ENCODE measurements around the gene CTSV.
"Not testable (repeated sequence)": the region's sequence is repeated elsewhere in the genome, so short reads cannot be mapped to it uniquely, and the experiment has no call there.

The CTSV gene

DNA sequence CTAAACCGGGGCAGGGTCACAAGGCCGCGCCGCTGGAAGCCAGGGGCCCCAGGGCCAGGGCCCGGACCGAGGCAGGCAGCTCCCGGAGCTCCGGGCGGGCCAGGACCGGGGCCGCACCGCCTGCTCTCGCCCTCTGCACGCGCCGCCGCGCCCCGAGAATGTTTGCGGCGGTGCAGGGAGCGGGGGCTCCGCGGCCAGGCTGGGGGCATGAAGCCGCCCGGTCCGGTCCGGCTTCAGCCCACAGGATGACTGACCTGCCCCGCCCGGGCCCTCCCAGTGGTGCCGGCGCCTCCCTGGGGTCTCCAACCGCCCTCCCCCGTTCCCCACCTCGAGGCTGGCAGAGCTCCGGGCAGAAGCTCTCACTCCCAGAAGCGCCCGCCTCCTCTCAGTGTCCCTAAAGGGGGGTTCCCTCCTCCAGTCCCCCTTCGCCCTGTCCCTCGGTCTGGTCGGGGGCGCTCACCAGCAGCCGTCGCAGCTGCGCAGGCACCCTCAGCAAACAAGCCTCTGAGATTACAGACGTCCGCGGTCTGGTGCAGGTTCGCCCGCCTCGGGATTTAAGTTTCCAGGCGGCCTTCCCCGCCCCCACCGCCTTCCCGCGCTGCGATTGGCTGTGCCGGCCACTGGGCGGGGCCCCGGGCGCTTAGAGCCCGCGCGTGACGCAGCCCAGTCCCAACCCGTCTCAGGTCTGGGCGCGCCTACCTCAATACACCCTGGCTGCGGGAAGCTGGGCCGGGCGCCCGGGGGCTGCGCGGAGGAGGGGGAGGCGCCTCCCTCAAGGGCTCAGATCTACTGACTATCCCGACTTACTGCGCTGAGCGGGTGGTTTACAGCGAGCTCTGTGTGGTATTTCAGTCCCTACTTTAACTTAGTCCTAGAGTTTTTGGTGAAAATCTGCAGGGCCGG lies at the start of gene CTSV:
CTSV (minus strand) TSS at position 532 of the 903 bp plus-strand sequence. CDS start 1,099 bp downstream, outside the sequence.
- peak; percentile 63 for DNase-seq (ENCODE audit: low read depth)

DNA sequence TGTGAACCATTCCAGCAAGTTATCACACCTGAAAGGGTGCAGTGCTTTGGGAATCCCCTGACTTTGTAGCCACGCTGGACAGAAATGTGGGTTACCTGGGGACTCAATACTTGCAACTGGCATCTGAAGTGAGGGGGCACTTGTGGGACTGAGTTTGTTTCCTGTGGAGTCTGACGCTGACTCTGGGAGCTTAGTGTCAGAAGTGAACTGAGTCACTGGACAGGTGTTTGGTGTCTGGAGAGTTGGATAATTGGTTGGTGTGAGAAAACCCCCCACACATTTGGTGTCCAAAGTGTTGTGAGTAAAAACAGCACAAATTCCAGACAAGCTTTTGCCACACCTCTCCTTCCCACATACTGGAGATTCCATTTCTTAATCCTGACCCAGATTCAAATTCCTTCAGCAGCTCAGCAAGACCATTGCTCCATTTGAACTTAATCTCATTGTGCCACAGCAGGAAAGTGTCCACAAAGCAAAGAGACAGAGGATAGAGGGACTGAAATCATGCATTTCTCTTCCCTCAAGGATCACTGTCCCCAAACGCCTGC lies 48.8 kb upstream of the CTSV start:
- DNase-seq (ENCODE audit: low read depth) = not testable (repeated sequence)

DNA sequence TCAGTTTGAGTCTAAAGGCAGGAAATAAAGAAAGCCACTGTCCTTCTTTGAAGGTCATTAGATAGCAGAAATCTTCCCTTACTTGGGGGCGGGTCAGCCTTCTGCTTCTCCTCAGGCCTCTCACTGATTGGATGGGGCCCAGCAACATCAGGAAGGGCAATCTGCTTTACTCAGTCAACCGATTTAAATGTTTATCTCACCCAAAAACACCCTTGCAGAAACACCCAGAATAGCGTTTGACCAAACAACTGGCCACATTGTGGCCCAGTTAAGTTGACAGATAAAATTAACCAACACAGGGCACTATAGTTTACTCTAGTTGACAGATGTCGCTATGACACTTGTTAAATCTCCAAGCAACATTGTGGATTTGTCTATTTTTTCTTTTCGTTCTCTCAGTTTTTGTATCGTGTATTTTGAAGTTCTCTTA lies 45.6 kb upstream of the CTSV start:
- not testable (repeated sequence) for DNase-seq (ENCODE audit: low read depth)

DNA sequence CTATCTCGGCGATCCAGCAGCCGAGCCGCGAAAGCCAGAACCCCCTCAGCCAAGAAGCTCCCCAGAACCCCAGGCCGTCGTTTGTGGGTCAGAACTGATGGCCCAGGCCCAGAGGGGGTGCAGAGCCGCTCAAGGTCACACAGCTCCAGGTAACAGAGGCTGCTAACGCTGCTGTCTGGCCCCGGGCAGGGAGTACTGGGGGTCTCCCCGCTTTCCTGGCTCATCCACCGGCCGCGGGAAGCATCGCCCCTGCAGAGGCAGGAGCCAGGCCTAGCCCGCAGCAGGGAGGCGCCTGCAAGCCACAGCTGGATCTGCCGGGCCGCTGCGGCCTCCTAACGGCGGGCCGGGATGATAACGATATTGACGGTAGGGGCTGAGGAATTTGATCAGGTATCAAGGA lies 39.4 kb upstream of the CTSV start:
- DNase-seq (ENCODE audit: low read depth) = no peak

DNA sequence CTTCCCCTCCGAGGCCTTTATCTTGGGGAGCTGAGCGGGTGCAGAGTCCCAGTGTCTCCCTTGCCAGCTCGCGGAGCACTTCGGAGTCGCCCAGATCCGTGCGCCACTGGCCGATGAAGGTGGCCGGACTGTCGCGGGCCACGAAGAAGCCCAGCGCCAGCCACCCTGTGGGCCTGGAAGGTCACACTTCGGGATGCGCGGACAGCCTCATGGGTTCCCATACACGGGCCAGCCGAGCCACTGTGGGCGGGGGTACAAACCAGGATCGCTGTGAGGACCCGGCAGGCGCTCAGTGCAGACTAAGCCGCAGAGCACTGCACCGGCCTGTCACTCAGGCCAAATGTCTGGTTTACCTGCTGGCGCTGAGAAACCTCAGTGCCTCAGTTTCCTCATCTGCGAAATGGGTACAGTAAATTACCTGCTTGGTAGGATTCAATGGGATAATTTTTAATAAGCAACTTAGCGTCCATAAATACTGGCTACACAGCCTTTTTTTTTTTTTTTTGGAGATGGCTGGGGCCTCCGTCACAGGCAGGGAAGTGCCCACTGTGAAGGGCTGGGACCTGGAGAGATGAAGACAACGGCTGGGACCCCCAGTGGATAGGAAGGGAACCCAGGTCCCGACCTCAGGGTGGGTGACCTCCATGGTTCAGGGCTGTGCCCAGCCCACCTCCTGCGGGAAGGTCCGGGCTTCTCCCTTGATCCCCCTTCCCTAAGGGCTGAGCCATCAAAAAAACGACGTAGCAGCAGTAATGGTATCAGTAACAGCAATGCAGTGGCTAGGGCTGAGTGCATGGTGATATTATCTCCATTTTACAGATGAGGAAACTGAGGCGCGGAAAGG lies 38.7 kb upstream of the CTSV start:
- no peak for DNase-seq (ENCODE audit: low read depth)

DNA sequence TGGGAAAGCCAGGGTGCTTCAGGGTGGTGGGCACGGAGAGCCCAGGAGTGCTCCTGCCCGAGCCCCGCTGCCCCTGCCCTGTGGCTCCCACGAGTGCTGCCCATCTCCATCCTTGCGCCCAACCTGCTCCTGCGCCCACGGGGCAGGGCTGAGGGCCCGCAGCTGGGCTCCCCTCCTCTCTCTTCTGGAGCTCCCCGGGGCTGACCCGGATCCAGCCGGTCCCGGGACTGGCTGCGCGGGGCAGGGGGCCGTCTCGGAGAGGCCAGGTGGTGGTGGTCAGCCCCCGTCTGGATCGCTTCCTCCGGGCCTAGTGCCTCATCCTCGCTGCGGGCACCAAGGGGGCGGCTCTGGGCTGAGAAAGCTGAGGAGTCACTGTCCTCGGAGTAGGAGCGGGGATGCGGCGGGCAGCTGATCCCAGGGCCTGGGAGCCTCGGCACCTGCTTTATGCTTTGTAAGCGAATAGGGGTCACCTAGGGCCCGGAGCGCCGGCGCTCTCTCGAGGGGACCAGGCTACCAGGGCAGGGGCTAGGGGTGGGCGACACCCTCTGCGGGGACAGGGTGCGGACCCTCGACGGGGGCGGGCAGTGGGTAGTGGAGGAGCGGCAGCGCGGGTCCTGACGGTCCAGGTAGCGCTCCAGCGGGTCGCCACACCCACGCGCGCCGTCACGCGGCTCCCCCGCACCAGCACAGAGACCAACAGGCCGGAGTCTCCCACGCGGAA lies 37.9 kb upstream of the CTSV start:
- DNase-seq (ENCODE audit: low read depth) = not testable (repeated sequence)

DNA sequence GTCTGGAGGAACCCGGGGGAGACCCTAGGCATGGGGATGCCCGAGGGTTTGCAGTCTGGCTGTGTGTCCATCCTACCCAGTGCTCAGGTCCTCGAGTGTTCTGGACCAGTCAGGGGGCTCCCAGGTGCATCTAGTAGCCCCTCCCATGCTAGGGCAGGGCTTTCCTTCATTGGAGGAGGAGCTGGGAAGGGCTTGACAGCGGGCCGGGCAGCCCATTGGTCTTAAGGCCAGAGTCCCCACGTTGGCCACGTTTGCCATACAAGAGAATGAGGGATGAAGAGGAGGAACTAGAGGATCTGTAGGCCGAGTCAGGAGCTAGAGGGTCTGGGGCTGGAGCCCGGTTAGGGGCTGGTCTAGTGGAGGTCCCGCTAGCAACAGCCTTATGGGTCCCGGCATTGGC lies 37.3 kb upstream of the CTSV start:
- DNase-seq (ENCODE audit: low read depth) = no peak

DNA sequence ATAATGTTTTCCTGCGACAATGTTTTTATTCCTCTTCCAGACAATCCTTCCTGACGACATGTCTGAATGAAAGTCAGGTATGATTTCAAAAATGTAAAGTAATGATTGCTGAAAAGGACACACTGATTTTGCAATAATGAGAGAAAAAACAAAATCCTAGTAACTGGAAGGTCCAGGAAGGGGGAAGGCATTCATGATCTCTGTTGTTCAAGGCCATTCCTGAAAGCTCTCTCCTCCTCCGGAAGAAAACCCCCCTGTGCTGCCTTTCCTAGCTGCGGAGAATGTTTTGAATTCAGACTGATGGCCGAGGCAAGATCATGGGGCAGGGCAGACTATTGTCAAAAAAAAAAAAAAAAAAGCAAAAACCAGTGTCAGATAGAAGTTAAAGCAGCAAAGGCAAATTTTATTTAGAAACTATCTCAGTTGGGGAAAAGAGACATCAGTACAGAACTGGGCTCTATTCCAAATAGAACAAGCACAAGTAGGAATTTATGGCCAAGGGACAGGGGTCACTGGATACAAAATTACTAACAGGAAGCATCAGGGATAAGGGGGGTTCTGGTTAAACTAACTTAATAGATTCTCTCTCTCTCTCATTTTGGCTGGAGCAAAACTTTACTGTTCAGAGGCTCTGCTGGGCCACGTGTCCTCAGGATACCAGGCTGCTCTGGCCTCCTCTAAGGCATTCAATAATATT lies 36.5 kb upstream of the CTSV start:
- no peak for DNase-seq (ENCODE audit: low read depth)

DNA sequence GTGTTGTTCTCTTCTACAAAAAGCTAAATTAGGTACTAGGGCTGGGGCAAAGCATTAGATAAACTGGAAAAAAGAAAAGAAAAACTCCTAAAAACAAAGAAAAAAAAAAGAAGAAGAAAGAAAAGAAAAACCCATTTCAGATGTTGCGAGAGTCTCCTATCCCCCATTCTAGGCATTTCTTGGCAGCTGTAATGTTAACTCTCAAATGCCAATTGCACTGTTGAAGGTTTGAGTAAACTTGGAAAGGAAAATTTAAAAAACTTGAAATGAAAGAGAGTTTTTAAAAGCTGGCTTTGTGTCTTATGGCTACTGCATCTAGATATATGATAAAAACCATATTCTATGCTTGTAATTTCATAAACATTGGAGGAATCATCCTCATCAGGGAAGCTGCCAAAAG lies 34.6 kb upstream of the CTSV start:
- DNase-seq (ENCODE audit: low read depth) = no peak

DNA sequence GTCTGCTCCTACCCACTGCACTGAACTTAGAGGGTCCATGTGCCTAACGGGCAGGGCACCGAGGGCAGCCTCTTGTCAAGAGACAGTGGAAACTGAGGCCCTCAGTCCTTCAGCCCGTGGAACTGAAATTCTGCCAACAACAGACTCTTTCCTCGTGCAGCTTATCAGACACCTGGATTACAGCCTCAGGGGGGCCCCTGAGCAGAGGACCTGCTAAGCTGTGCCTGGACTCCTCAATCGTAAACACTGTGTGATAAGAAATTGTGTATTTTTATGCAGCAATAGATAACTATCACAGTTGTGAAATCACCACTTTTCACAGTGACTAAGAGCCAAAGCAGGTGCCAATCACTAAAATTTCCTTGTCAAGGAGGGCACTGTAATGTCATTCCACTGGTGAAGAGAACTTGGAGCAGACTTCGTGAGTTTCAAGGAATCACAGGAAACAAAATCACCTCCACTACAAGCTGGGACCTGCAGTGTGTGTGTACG lies 33.4 kb upstream of the CTSV start:
- DNase-seq (ENCODE audit: low read depth) = no peak

DNA sequence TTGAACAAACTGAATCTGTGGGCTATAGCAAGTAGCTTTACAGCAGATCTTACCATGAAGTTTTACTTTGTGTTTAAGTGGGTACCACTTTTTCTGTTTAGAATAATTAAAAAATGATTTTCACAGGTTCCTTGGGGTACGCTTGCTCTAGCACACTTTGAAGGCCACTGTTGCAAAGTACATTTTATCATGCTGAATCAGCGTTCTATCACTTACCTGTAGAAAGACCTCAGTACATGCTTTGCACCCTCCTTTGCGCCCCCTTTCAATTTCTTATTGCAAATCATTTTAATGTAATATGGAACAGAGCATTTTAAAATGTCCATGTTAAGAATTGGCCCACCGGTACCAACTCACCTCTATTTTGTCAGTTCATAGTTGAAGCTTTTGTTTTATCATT lies 31.4 kb upstream of the CTSV start:
- not testable (repeated sequence) for DNase-seq (ENCODE audit: low read depth)

DNA sequence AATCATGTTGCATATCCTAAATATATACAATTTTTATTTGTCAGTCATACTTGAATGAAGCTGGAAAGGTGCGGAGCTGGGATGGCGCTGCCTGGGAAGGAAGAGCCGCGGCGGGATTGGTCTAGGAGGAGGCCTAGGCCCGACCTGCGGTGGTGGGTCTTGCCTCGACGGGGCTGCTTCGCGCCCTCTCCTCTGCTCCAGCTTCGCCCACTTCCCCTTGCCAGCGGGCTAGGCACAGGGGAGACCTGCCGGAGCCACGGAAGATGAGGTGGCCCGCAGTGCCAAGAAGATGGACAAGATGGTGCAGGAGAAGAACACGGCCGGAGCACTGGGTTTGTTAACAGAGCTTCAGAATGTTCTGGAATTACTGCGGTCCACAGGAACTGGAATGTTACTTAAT lies 28.5 kb upstream of the CTSV start:
- DNase-seq (ENCODE audit: low read depth) = no peak

DNA sequence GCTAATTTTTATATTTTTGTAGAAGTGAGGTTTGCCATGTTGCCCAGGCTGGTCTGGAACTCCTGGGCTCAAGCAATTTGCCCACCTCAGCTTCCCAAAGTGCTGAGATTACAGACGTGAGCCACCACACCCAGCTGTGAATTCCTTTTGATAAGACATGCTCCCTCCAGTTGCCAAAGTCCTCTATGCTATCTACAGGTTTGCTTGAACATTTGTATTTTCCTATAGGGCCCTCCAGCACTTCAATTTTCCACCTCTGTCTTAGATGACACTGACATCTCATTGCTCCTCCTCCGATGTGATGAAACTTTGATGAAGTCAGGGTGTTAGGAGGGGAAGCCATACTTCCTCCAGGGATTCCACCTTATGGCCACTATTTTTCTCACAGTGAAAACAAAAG lies 25.2 kb upstream of the CTSV start:
- DNase-seq (ENCODE audit: low read depth) = no peak

DNA sequence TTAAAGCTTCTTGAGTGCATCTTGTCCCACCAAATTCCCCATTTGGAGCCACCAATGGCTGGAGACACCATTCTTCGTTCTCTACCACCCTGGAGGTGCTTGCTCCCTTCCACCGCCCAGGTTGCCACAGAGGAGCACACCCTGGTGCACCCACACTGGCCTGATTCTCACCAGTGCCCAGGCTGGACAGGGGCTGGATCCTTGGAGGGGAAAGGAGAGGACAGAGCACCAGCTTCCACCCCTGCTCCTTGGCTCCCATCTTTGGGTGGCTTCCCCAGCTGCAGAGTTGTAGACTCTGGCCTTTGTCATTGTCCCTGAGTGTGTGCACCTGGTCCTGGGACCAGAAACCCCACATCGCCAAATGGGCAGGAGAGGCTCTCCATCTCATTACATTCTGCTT lies 21.9 kb upstream of the CTSV start:
- DNase-seq (ENCODE audit: low read depth) = no peak

DNA sequence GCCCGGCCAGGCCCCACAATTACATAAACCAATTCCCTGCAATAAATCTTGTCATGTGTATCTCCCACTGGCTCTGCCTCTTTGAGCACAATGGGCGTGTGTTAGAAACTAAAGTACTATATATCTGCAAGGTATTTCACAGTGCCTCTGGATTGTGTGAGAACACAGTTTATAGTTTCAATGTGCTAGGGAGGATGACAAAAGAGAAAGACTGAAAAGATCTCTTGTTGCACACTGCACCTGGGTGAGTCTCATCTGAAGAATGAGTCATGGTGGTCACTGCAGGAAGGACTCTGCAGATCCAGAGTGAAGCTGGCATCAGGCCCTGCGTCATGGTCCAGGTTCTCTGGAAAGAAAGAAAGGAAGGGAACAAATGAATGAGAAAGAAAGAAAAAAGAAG lies 20.7 kb upstream of the CTSV start:
- no peak for DNase-seq (ENCODE audit: low read depth)

DNA sequence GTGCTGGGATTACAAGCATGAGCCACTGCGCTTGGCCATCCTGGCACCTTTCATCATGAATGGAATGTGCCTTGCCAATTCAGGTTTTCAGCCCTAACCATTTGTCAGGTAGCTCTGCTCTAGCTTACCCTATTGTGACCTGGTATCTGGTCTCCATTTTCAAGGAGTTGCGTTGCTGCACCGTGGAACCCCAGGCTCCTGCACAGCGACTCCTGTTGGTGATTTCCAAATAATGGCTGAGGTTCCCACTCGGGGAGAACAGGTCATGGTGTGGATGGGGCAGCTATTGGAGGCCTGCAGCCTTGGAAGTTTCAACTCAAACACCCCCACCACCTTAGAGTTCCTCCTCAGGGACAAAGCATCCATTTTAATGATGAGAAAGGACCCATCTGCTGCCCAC lies 18.7 kb upstream of the CTSV start:
- no peak for DNase-seq (ENCODE audit: low read depth)

DNA sequence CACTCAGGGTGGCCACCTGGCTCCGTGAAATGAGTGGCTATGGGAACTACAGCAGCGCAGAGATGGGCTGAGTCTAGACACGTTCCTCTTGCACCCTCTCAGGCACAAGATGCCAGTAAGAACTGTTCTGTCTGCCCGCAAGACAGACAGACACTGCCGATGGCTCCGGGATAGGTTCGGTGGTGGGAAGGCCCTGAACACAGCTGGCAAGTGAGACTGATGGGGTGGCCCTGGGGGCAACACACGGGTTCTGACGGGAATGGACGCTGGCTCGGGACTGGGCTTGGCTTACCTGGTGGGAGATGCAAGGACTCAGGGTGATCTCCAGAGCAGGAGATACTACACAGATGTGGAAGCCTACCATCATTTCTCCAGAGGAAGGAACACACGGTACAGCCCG lies 16.9 kb upstream of the CTSV start:
- DNase-seq (ENCODE audit: low read depth) = not testable (repeated sequence)

DNA sequence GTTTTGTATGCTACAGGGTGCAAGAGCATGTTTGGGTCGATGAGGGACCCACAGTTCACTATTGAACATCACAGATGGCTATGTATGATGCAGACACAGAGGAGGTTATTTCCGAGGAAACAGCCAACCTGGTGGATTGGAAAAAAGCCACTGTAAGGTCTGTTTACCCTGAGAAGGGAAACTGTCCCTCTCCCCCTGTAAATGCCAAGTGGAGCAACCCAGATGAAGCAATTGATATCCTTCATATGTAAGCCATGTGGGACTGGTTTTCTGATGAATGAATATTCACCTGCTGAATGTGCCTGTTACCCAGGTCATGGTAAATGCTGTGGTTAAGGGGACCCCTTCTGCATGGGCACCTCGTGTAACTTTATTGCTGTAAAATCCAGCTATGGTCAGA lies 14.8 kb upstream of the CTSV start:
- DNase-seq (ENCODE audit: low read depth) = no peak

DNA sequence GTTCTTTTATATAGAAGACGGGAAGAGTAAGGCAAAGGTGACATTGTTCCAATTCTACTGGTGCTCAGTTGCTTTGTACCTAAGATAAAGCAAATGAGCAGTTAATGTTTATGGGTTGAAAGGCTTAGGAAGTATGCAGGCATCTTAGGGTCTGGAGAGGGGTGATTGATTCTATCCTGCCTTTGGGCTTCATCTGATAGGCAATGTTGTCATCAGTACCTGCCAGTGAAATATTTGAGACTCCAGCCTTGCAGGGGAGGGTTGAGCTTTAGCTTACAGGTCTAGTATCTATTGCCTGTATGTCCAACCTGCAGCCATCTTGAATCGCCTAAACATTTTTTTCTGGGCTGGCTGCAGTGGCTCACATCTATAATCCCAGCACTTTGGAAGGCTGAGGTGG lies 13.8 kb upstream of the CTSV start:
- no peak for DNase-seq (ENCODE audit: low read depth)

DNA sequence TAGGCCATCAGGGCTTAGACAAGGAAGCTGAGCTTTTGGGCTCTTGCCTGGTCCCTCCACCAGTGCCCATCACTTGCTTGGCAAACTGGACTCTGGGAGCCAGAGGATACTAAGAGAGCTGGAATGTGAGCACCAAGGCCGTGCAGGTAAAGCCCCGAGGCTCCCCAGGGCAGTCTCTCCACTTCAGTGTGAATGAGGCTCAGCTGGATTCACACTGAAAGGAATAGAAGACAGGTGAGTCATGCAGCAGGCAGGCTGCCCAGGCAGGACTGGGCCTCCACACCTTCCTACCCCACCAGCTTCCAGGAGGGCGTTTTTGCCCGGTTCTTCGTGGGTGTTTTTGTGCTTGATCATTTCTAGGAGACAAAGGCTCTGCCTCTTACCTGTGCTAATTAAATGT lies 7.3 kb upstream of the CTSV start:
- DNase-seq (ENCODE audit: low read depth) = no peak

DNA sequence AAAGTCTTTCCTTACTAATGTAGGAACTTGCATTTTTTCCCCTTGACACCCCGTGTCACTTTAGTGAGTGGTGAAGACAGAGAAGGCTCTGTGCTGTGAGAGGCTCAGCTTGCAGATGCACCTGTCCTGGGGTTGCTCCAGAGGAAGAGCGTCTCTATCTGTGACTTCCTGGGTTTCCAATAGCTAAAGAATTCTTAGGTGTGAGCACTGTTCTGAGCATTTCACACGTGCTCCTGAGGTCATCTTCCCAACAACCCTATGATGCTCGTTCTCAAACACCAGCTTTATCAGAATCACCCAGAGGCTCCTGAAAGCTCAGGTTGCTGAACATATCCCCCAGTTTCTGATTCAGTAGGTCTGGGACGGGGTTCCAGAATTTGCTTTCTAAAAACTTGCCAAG lies 6.4 kb upstream of the CTSV start:
- no peak for DNase-seq (ENCODE audit: low read depth)

All from activated T-helper 9 cell treated with anti-CD3 and anti-CD28 coated beads, Interleukin-2, amount 50 U/mL, for 16 hours (primary cell).